Endodermal cell (in vitro differentiated cells): ENCODE data around the gene FLOT2. TPM values are rescaled to one million over a fixed set of nuclear protein-coding genes. Genes with fewer than 3 reads are reported as not detected.

Source experiments
- DNase-seq: peaks from one replicate; pipeline ENCODE4 v3.0.0-alpha.2; 2017
- H3K27ac ChIP-seq: 2 replicates; pipeline ENCODE4 v1.5.1; 2013; ENCODE audit warnings: mild to moderate bottlenecking, low read depth, low read length, moderate library complexity
- H3K27me3 ChIP-seq: 2 replicates; pipeline ENCODE4 v1.6.1; 2013; ENCODE audit warnings: mild to moderate bottlenecking, low read length, moderate library complexity; ENCODE audit not compliant: insufficient read depth, control insufficient read depth, poor library complexity, severe bottlenecking
- H3K36me3 ChIP-seq: 2 replicates; pipeline ENCODE4 v1.7.0; 2013; ENCODE audit warnings: mild to moderate bottlenecking, low read length, moderate library complexity; ENCODE audit not compliant: control insufficient read depth, insufficient read depth
- H3K4me1 ChIP-seq: one replicate; pipeline ENCODE4 v1.7.0; 2013; ENCODE audit warnings: low read length; ENCODE audit not compliant: control insufficient read depth, insufficient read depth
- H3K4me3 ChIP-seq: 2 replicates; pipeline ENCODE4 v1.5.1; 2013; ENCODE audit warnings: mild to moderate bottlenecking, low read length, moderate library complexity
- H3K9ac ChIP-seq: 2 replicates; pipeline ENCODE4 v1.6.1; 2013; ENCODE audit warnings: mild to moderate bottlenecking, low read length, moderate library complexity; ENCODE audit not compliant: poor library complexity, severe bottlenecking; ENCODE audit errors: extremely low read depth
- H3K9me3 ChIP-seq: 2 replicates; pipeline ENCODE4 v1.6.1; 2013; ENCODE audit warnings: mild to moderate bottlenecking, low read length, moderate library complexity; ENCODE audit not compliant: control insufficient read depth
- H3K27ac Mint-ChIP-seq: 2 replicates; pipeline ENCODE4 v1.8.0; 2020; ENCODE audit warnings: mixed read lengths
- H3K27me3 Mint-ChIP-seq: 2 replicates; pipeline ENCODE4 v1.8.0; 2021; ENCODE audit warnings: mild to moderate bottlenecking, mixed read lengths; ENCODE audit not compliant: insufficient read depth
- H3K36me3 Mint-ChIP-seq: 2 replicates; pipeline ENCODE4 v1.8.0; 2020; ENCODE audit warnings: low read depth, mixed read lengths
- H3K4me1 Mint-ChIP-seq: 2 replicates; pipeline ENCODE4 v1.8.0; 2020; ENCODE audit warnings: mixed read lengths
- H3K4me3 Mint-ChIP-seq: 2 replicates; pipeline ENCODE4 v1.8.0; 2020; ENCODE audit warnings: mild to moderate bottlenecking, moderate library complexity, mixed read lengths
- H3K9me3 Mint-ChIP-seq: 2 replicates; pipeline ENCODE4 v1.8.0; 2020; ENCODE audit warnings: mild to moderate bottlenecking, mixed read lengths
- CTCF ChIP-seq: fragments of 200-600 bp; sonication (generic); conservative IDR thresholded peaks from 2 replicates; pipeline ENCODE4 v1.5.0; 2021; ENCODE audit warnings: antibody characterized with exemption, mild to moderate bottlenecking
- WGBS, 2 experiments: methylation state at CpG; one replicate each; pipeline versions ENCODE4 v1.1.5 to v1.1.7; 2013; ENCODE audit warnings: missing lambda C conversion rate in 2 of 2, mixed read lengths in 1 of 2; ENCODE audit not compliant: insufficient coverage in 1 of 2, insufficient read length in 1 of 2; 5-methylcytosine and 5-hydroxymethylcytosine counted together
- total RNA-seq, 2 donors: library from RNA; stranded (reverse); fragmentation: NEBNext Ultra II Directional in 1 of 2; extraction: Animal tissue kit (Norgen Biotek cat#: 25700) in 1 of 2; gene quantifications; 2 replicates in 1 of 2; 3 replicates in 1 of 2; pipeline ENCODE4 v1.2.1, GENCODE V29; 2021

FLOT2 gene
- total RNA-seq, 2 donors from 2014 or later: 195 to 215 TPM

- Mint-ChIP-seq H3K9me3 (no peaks in the 10 kb centered on the region), H3K4me3 (no peak overlapping the region), H3K27ac (no peak overlapping the region), H3K4me1 (no peaks in the 10 kb centered on the region), H3K36me3 (peaks cover 91% of the 10 kb centered on the region), H3K27me3 (no peaks in the 10 kb centered on the region)
- no peak for DNase-seq
- 97 to 98% methylated on average over 13 of the region's 13 CpGs for WGBS, 2 experiments
- H3K4me3 ChIP-seq: no peak overlapping the region
- H3K9ac ChIP-seq: no peak overlapping the region
- peaks cover 100% of the 10 kb centered on the region for H3K36me3 ChIP-seq
- no peak overlapping the region for H3K27ac ChIP-seq
- no peaks in the 10 kb centered on the region for H3K4me1 ChIP-seq
- no peak for TF ChIP-seq CTCF
- no peaks in the 10 kb centered on the region for H3K27me3 ChIP-seq
- no peaks in the 10 kb centered on the region for H3K9me3 ChIP-seq
These were observed 14.0 kb upstream of the FLOT2 start for GRCh38 chr17:28911411-28912045.

GRCh38 chr17:28910534-28910933 is 13.0 kb upstream of the FLOT2 start:
- TF ChIP-seq CTCF: no peak
- Mint-ChIP-seq H3K4me3 (no peak overlapping the region), H3K4me1 (no peaks in the 10 kb centered on the region), H3K9me3 (no peaks in the 10 kb centered on the region), H3K27ac (no peak overlapping the region), H3K27me3 (no peaks in the 10 kb centered on the region), H3K36me3 (peaks cover 87% of the 10 kb centered on the region)
- H3K9ac ChIP-seq: no peak overlapping the region
- no peaks in the 10 kb centered on the region for H3K9me3 ChIP-seq
- H3K27me3 ChIP-seq: no peaks in the 10 kb centered on the region
- H3K36me3 ChIP-seq: peaks cover 100% of the 10 kb centered on the region
- H3K27ac ChIP-seq: no peak overlapping the region
- DNase-seq: no peak
- H3K4me3 ChIP-seq: no peak overlapping the region
- WGBS, 2 experiments: 100% methylated on average over 1 of the region's 1 CpG; no CpG with 5 or more reads in 1 of the 2 experiments
- no peaks in the 10 kb centered on the region for H3K4me1 ChIP-seq

GRCh38 chr17:28908640-28909167 is 11.2 kb upstream of the FLOT2 start:
- Histone ChIP-seq H3K27ac (no peak overlapping the region), H3K4me3 (no peak overlapping the region), H3K27me3 (no peaks in the 10 kb centered on the region), H3K9me3 (no peaks in the 10 kb centered on the region), H3K9ac (no peak overlapping the region), H3K4me1 (no peaks in the 10 kb centered on the region), H3K36me3 (peaks cover 87% of the 10 kb centered on the region)
- Mint-ChIP-seq H3K4me1 (no peaks in the 10 kb centered on the region), H3K36me3 (peaks cover 73% of the 10 kb centered on the region), H3K9me3 (no peaks in the 10 kb centered on the region), H3K27me3 (no peaks in the 10 kb centered on the region), H3K4me3 (no peak overlapping the region), H3K27ac (peak overlapping the region; percentile 39)
- DNase-seq: no peak
- 93 to 96% methylated on average over 4 to 6 of the region's 6 CpGs for WGBS, 2 experiments
- no peak for TF ChIP-seq CTCF
